ENCODE results near the gene CLTB. TPM values are rescaled to one million over a fixed set of nuclear protein-coding genes. Genes with fewer than 3 reads are reported as not detected.

Gene CLTB
- total RNA-seq, 1 donor from 2014 or later = 117 TPM

DNA sequence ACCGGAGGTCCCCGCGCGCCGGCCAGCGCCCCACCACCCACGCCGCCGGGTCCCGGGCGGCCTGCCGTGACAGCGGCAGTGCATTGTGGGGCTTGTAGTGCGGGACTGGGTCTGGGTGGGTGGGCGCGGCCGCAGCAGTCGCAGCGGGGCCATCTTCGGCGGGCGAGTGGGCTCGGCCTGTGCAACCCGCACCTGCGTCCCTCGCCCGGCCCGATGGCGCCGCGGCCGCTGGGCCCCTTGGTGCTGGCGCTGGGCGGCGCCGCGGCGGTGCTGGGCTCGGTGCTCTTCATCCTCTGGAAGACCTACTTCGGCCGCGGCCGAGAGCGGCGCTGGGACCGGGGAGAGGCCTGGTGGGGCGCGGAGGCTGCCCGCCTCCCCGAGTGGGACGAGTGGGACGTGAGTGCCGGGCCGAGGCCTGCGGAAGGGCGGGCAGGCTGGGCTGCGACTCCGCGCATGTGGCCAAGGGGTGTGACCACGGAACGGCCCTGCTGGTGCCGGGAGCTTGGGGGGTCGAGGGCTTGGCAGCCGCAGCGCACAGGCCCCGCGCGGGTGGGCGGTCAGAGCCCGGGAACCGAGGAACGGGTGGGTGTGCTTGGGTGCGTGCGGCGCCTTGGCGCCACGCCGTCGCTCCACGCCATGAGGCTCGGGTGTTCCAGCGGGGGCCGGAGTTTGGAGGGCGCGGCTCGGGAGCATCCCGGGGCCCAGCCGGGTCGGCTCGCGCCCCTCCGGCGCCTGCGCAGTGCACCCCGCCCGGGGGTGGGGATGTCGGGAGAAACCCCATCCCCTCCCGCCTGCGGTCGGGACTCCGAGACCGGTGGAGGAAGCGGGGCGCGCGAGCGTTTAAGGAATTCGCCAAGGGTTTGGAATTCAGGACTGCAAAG lies 50.7 kb downstream of the CLTB start, which contains the start of gene ARL10:
Gene ARL10 (plus strand): TSS at position 137 of the 881 bp plus-strand sequence. CDS start 77 bp downstream, at position 214.
- peaks cover 13% of the 10 kb centered on the region for H4K20me1 ChIP-seq (ENCODE audit: insufficient read depth, low read length)
- H3K4me3 ChIP-seq (ENCODE audit: insufficient read depth, low read depth, low read length) = peak within 1 kb of the TSS; percentile 77
- peak within 1 kb of the TSS; percentile 18 for H3K27ac Mint-ChIP-seq (ENCODE audit: unreplicated experiment)
- H3K27ac ChIP-seq (ENCODE audit: low read depth, low read length) = peak within 1 kb of the TSS; percentile 42
- H3K36me3 ChIP-seq (ENCODE audit: insufficient read depth, low read length) = peaks cover 13% of the 10 kb centered on the region
- no peak for TF ChIP-seq EZH2 (IDR thresholded peaks at IDR 0.05; ENCODE audit: insufficient read depth, low read length)
- TF ChIP-seq, protein P1, sequence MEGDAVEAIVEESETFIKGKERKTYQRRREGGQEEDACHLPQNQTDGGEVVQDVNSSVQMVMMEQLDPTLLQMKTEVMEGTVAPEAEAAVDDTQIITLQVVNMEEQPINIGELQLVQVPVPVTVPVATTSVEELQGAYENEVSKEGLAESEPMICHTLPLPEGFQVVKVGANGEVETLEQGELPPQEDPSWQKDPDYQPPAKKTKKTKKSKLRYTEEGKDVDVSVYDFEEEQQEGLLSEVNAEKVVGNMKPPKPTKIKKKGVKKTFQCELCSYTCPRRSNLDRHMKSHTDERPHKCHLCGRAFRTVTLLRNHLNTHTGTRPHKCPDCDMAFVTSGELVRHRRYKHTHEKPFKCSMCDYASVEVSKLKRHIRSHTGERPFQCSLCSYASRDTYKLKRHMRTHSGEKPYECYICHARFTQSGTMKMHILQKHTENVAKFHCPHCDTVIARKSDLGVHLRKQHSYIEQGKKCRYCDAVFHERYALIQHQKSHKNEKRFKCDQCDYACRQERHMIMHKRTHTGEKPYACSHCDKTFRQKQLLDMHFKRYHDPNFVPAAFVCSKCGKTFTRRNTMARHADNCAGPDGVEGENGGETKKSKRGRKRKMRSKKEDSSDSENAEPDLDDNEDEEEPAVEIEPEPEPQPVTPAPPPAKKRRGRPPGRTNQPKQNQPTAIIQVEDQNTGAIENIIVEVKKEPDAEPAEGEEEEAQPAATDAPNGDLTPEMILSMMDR (IDR thresholded peaks at IDR 0.05; ENCODE audit: insufficient read depth, low read depth, low read length) = no peak
- H3K9me3 Mint-ChIP-seq (ENCODE audit: unreplicated experiment) = peaks cover 2% of the 10 kb centered on the region
- peaks cover 18% of the 10 kb centered on the region for H3K4me1 ChIP-seq (ENCODE audit: insufficient read depth, low read length)
- peak within 1 kb of the TSS; percentile 83 for H3K9ac ChIP-seq (ENCODE audit: low read length)
- peak within 1 kb of the TSS; percentile 97 for H3K4me2 ChIP-seq (ENCODE audit: low read length)
- no peak for FAIRE-seq
- peaks cover 5% of the 10 kb centered on the region for H3K27me3 Mint-ChIP-seq (ENCODE audit: low read depth, unreplicated experiment)
- H3K4me1 Mint-ChIP-seq (ENCODE audit: low read depth, unreplicated experiment) = peaks cover 9% of the 10 kb centered on the region
- H3K27me3 ChIP-seq (ENCODE audit: insufficient read depth, low read length) = no peaks in the 10 kb centered on the region
- DNase-seq (ENCODE audit: low read depth) = peak; percentile 50
- H2AFZ ChIP-seq (ENCODE audit: low read depth, low read length) = peak within 1 kb of the TSS; percentile 96
- H3K36me3 Mint-ChIP-seq (ENCODE audit: low read depth, unreplicated experiment) = peaks cover 8% of the 10 kb centered on the region
- peak within 1 kb of the TSS; percentile 85 for H3K4me3 Mint-ChIP-seq (ENCODE audit: unreplicated experiment)
- H3K79me2 ChIP-seq (ENCODE audit: insufficient read depth, low read length) = peaks cover 19% of the 10 kb centered on the region
- H3K9me3 ChIP-seq (ENCODE audit: insufficient read depth, low read depth, low read length) = no peaks in the 10 kb centered on the region

DNA sequence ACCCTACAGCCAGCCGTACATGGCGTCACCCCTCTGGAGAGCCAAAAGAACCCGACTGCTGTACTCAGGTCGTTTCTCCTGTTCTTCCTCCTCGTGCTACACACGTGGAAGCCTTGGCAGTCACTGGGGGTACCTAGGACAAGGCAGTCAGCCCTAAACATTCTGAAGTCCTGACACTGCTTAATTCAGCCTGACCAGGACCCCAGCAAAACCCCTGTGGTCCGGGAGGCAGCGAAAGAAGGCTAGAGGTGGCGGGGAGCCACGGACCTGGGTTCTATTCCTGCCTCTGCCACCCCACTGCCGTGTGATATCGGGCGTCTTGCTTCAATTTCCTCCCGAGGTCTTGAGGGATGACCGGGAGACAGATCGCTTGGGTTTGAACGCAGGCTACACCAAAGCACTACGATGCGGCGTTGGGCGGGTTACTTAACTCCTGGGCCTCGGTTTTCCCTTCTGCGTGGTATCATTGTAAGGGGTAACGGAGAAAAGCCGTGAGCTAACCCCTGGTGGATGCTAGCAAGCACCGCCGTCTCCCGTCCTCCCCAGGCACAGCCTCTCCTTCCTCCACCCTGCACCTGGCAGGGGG lies 51.5 kb downstream of the CLTB start:
- Mint-ChIP-seq H3K9me3 (ENCODE audit: unreplicated experiment) (peaks cover 2% of the 10 kb centered on the region), H3K4me3 (ENCODE audit: unreplicated experiment) (peak overlapping the region; percentile 77), H3K27ac (ENCODE audit: unreplicated experiment) (peak overlapping the region; percentile 18), H3K27me3 (ENCODE audit: low read depth, unreplicated experiment) (peaks cover 5% of the 10 kb centered on the region), H3K36me3 (ENCODE audit: low read depth, unreplicated experiment) (peaks cover 6% of the 10 kb centered on the region), H3K4me1 (ENCODE audit: low read depth, unreplicated experiment) (peaks cover 9% of the 10 kb centered on the region)
- Histone ChIP-seq H3K9me3 (ENCODE audit: insufficient read depth, low read depth, low read length) (no peaks in the 10 kb centered on the region), H3K4me1 (ENCODE audit: insufficient read depth, low read length) (peaks cover 18% of the 10 kb centered on the region), H3K27ac (ENCODE audit: low read depth, low read length) (no peak overlapping the region), H3K4me3 (ENCODE audit: insufficient read depth, low read depth, low read length) (peak overlapping the region; percentile 77), H2AFZ (ENCODE audit: low read depth, low read length) (peak overlapping the region; percentile 96), H4K20me1 (ENCODE audit: insufficient read depth, low read length) (peaks cover 15% of the 10 kb centered on the region), H3K27me3 (ENCODE audit: insufficient read depth, low read length) (no peaks in the 10 kb centered on the region), H3K36me3 (ENCODE audit: insufficient read depth, low read length) (peaks cover 6% of the 10 kb centered on the region), H3K4me2 (ENCODE audit: low read length) (peak overlapping the region; percentile 97), H3K79me2 (ENCODE audit: insufficient read depth, low read length) (peaks cover 26% of the 10 kb centered on the region), H3K9ac (ENCODE audit: low read length) (peak overlapping the region; percentile 83)
- DNase-seq (ENCODE audit: low read depth) (no peak), FAIRE-seq (no peak)
- TF ChIP-seq EZH2 (IDR thresholded peaks at IDR 0.05; ENCODE audit: insufficient read depth, low read length) = no peak
- TF ChIP-seq, protein P1 (IDR thresholded peaks at IDR 0.05; ENCODE audit: insufficient read depth, low read depth, low read length) = no peak
